ENCODE results near the gene SMIM28. TPM values are rescaled to one million over a fixed set of nuclear protein-coding genes. Genes with fewer than 3 reads are reported as not detected.

SMIM28 gene
- total RNA-seq, 5 donors from 2014 or later (not counting 1 experiment from before 2014, with no cell fraction given): not detected

- H3K27me3 ChIP-seq (replicated peaks in 1 of 2; ENCODE audit: control insufficient read depth in 2 of 2, extremely low read depth in 1 of 2, insufficient read depth in 2 of 2, low read length in 1 of 2): peaks cover 0 to 13% of the 10 kb centered on the region in 2 experiments
- Mint-ChIP-seq H3K4me3 (no peak overlapping the region), H3K27ac (no peak overlapping the region), H3K9me3 (no peaks in the 10 kb centered on the region), H3K27me3 (peaks cover 0 to 11% of the 10 kb centered on the region in 2 donors), H3K36me3 (no peaks in the 10 kb centered on the region), H3K4me1 (no peaks in the 10 kb centered on the region)
- no CpG with 5 or more reads among the region's 4 CpGs for WGBS (ENCODE audit: insufficient coverage)
- CTCF ChIA-PET: no interaction called here
- POLR2A ChIA-PET: no interaction called here
- no peaks in the 10 kb centered on the region for H3K9me3 ChIP-seq
- H3K27ac ChIP-seq (ENCODE audit: low read length): no peak overlapping the region
- DNase-seq (no peak), ATAC-seq (replicated peaks in 1 of 4) (no peak)
- H3K4me3 ChIP-seq (ENCODE audit: control insufficient read depth in 1 of 2, extremely low read depth in 1 of 2, low read length in 1 of 2): no peak overlapping the region
- no peaks in the 10 kb centered on the region for H3K4me1 ChIP-seq (ENCODE audit: control insufficient read depth in 1 of 2, extremely low read depth in 1 of 2, insufficient read depth in 2 of 2, low read length in 2 of 2)
- no peaks in the 10 kb centered on the region for H3K36me3 ChIP-seq (ENCODE audit: control insufficient read depth in 2 of 2, extremely low read depth in 1 of 2, insufficient read depth in 1 of 2, low read length in 1 of 2)
Measured at GRCh38 chr6:138378463-138378862, 758 bp downstream of the SMIM28 start.

GRCh38 chr6:138382498-138383265, 5.0 kb downstream of the SMIM28 start:
- H3K4me3 ChIP-seq (ENCODE audit: control insufficient read depth in 1 of 2, extremely low read depth in 1 of 2, low read length in 1 of 2): no peak overlapping the region
- CTCF ChIA-PET: no interaction called here
- WGBS (ENCODE audit: insufficient coverage): 92% methylated on average over 4 of the region's 8 CpGs
- no peaks in the 10 kb centered on the region for H3K4me1 ChIP-seq (ENCODE audit: control insufficient read depth in 1 of 2, extremely low read depth in 1 of 2, insufficient read depth in 2 of 2, low read length in 2 of 2)
- H3K27ac Mint-ChIP-seq: no peak overlapping the region
- no peaks in the 10 kb centered on the region for H3K36me3 ChIP-seq (ENCODE audit: control insufficient read depth in 2 of 2, extremely low read depth in 1 of 2, insufficient read depth in 1 of 2, low read length in 1 of 2)
- no peak overlapping the region for H3K4me3 Mint-ChIP-seq
- H3K36me3 Mint-ChIP-seq: no peaks in the 10 kb centered on the region
- no peaks in the 10 kb centered on the region for H3K9me3 ChIP-seq
- H3K27ac ChIP-seq (ENCODE audit: low read length): no peak overlapping the region
- POLR2A ChIA-PET: no interaction called here
- H3K27me3 Mint-ChIP-seq: peaks cover 0 to 6% of the 10 kb centered on the region in 2 donors
- ATAC-seq (replicated peaks in 1 of 4) (no peak), DNase-seq (no peak)
- H3K9me3 Mint-ChIP-seq: no peaks in the 10 kb centered on the region
- H3K27me3 ChIP-seq (replicated peaks in 1 of 2; ENCODE audit: control insufficient read depth in 2 of 2, extremely low read depth in 1 of 2, insufficient read depth in 2 of 2, low read length in 1 of 2): peaks cover 0 to 19% of the 10 kb centered on the region in 2 experiments
- no peaks in the 10 kb centered on the region for H3K4me1 Mint-ChIP-seq

- Mint-ChIP-seq H3K27me3 (peaks cover 6 to 11% of the 10 kb centered on the region in 2 donors), H3K9me3 (no peaks in the 10 kb centered on the region), H3K4me1 (no peaks in the 10 kb centered on the region), H3K27ac (no peak overlapping the region), H3K36me3 (no peaks in the 10 kb centered on the region), H3K4me3 (no peak overlapping the region)
- CTCF ChIA-PET: no interaction called here
- DNase-seq (no peak), ATAC-seq (replicated peaks in 1 of 4) (no peak)
- Histone ChIP-seq H3K9me3 (no peaks in the 10 kb centered on the region), H3K4me3 (ENCODE audit: control insufficient read depth in 1 of 2, extremely low read depth in 1 of 2, low read length in 1 of 2) (no peak overlapping the region), H3K4me1 (ENCODE audit: control insufficient read depth in 1 of 2, extremely low read depth in 1 of 2, insufficient read depth in 2 of 2, low read length in 2 of 2) (no peaks in the 10 kb centered on the region), H3K27me3 (replicated peaks in 1 of 2; ENCODE audit: control insufficient read depth in 2 of 2, extremely low read depth in 1 of 2, insufficient read depth in 2 of 2, low read length in 1 of 2) (peaks cover 0 to 16% of the 10 kb centered on the region in 2 experiments), H3K27ac (ENCODE audit: low read length) (no peak overlapping the region), H3K36me3 (ENCODE audit: control insufficient read depth in 2 of 2, extremely low read depth in 1 of 2, insufficient read depth in 1 of 2, low read length in 1 of 2) (no peaks in the 10 kb centered on the region)
- POLR2A ChIA-PET: no interaction called here
- 65% methylated on average over 2 of the region's 3 CpGs for WGBS (ENCODE audit: insufficient coverage)
Measured at GRCh38 chr6:138383776-138384175, 6.1 kb downstream of the SMIM28 start.

GRCh38 chr6:138386897-138387296, 9.2 kb downstream of the SMIM28 start:
- Mint-ChIP-seq H3K36me3 (no peaks in the 10 kb centered on the region), H3K4me1 (no peaks in the 10 kb centered on the region), H3K27ac (no peak overlapping the region), H3K9me3 (no peaks in the 10 kb centered on the region), H3K27me3 (peaks cover 16 to 18% of the 10 kb centered on the region in 2 donors), H3K4me3 (no peak overlapping the region)
- H3K4me3 ChIP-seq (ENCODE audit: control insufficient read depth in 1 of 2, extremely low read depth in 1 of 2, low read length in 1 of 2): no peak overlapping the region
- peaks cover 0 to 12% of the 10 kb centered on the region in 2 experiments for H3K27me3 ChIP-seq (replicated peaks in 1 of 2; ENCODE audit: control insufficient read depth in 2 of 2, extremely low read depth in 1 of 2, insufficient read depth in 2 of 2, low read length in 1 of 2)
- no peaks in the 10 kb centered on the region for H3K9me3 ChIP-seq
- WGBS (ENCODE audit: insufficient coverage): 100% methylated on average over 2 of the region's 3 CpGs
- ATAC-seq (replicated peaks in 1 of 4): no peak
- H3K4me1 ChIP-seq (ENCODE audit: control insufficient read depth in 1 of 2, extremely low read depth in 1 of 2, insufficient read depth in 2 of 2, low read length in 2 of 2): no peaks in the 10 kb centered on the region
- H3K36me3 ChIP-seq (ENCODE audit: control insufficient read depth in 2 of 2, extremely low read depth in 1 of 2, insufficient read depth in 1 of 2, low read length in 1 of 2): no peaks in the 10 kb centered on the region
- H3K27ac ChIP-seq (ENCODE audit: low read length): no peak overlapping the region
- ChIA-PET CTCF (no interaction called here), POLR2A (interaction anchor here in 1 of 2 donors (0.6 kb wide), 1 partner anchor 19 kb away, joined by 3 read pairs; no protein-coding TSS in a partner anchor)
- no peak for DNase-seq

- Histone ChIP-seq H3K4me1 (ENCODE audit: control insufficient read depth in 1 of 2, extremely low read depth in 1 of 2, insufficient read depth in 2 of 2, low read length in 2 of 2) (no peaks in the 10 kb centered on the region), H3K27ac (ENCODE audit: low read length) (no peak overlapping the region), H3K36me3 (ENCODE audit: control insufficient read depth in 2 of 2, extremely low read depth in 1 of 2, insufficient read depth in 1 of 2, low read length in 1 of 2) (no peaks in the 10 kb centered on the region), H3K4me3 (ENCODE audit: control insufficient read depth in 1 of 2, extremely low read depth in 1 of 2, low read length in 1 of 2) (no peak overlapping the region), H3K27me3 (replicated peaks in 1 of 2; ENCODE audit: control insufficient read depth in 2 of 2, extremely low read depth in 1 of 2, insufficient read depth in 2 of 2, low read length in 1 of 2) (peaks cover 0 to 7% of the 10 kb centered on the region in 2 experiments), H3K9me3 (no peaks in the 10 kb centered on the region)
- H3K9me3 Mint-ChIP-seq: no peaks in the 10 kb centered on the region
- CTCF ChIA-PET: interaction anchor here in 1 of 2 donors (0.6 kb wide), 1 partner anchor 14 kb away, joined by 3 read pairs; no protein-coding TSS in a partner anchor
- H3K4me1 Mint-ChIP-seq: no peaks in the 10 kb centered on the region
- DNase-seq: no peak
- peaks cover 16% of the 10 kb centered on the region in 2 donors for H3K27me3 Mint-ChIP-seq
- POLR2A ChIA-PET: interaction anchor here in 1 of 2 donors (0.6 kb wide), 1 partner anchor 18 kb away, joined by 3 read pairs; no protein-coding TSS in a partner anchor
- no peak overlapping the region for H3K4me3 Mint-ChIP-seq
- WGBS (ENCODE audit: insufficient coverage): no CpG with 5 or more reads among the region's 8 CpGs
- H3K27ac Mint-ChIP-seq: no peak overlapping the region
- no peaks in the 10 kb centered on the region for H3K36me3 Mint-ChIP-seq
- no peak for ATAC-seq (replicated peaks in 1 of 4)
Measured at GRCh38 chr6:138387577-138388368, 10.1 kb downstream of the SMIM28 start.

- no peaks in the 10 kb centered on the region for H3K9me3 ChIP-seq
- H3K4me1 ChIP-seq (ENCODE audit: control insufficient read depth in 1 of 2, extremely low read depth in 1 of 2, insufficient read depth in 2 of 2, low read length in 2 of 2): no peaks in the 10 kb centered on the region
Measured at GRCh38 chr6:138389551-138389950, 11.8 kb downstream of the SMIM28 start.

More at GRCh38 chr6:138389551-138389950, 11.8 kb downstream of the SMIM28 start:
- Histone ChIP-seq H3K27ac (ENCODE audit: low read length) (no peak overlapping the region), H3K27me3 (replicated peaks in 1 of 2; ENCODE audit: control insufficient read depth in 2 of 2, extremely low read depth in 1 of 2, insufficient read depth in 2 of 2, low read length in 1 of 2) (peaks cover 0 to 3% of the 10 kb centered on the region in 2 experiments), H3K36me3 (ENCODE audit: control insufficient read depth in 2 of 2, extremely low read depth in 1 of 2, insufficient read depth in 1 of 2, low read length in 1 of 2) (no peaks in the 10 kb centered on the region), H3K4me3 (ENCODE audit: control insufficient read depth in 1 of 2, extremely low read depth in 1 of 2, low read length in 1 of 2) (no peak overlapping the region)
- peaks cover 11 to 16% of the 10 kb centered on the region in 2 donors for H3K27me3 Mint-ChIP-seq
- no peak overlapping the region for H3K4me3 Mint-ChIP-seq
- no peaks in the 10 kb centered on the region for H3K4me1 Mint-ChIP-seq
- DNase-seq: no peak
- no peak overlapping the region for H3K27ac Mint-ChIP-seq
- 100% methylated on average over 3 of the region's 5 CpGs for WGBS (ENCODE audit: insufficient coverage)
- H3K9me3 Mint-ChIP-seq: no peaks in the 10 kb centered on the region
- ChIA-PET POLR2A (no interaction called here), CTCF (no interaction called here)
- no peaks in the 10 kb centered on the region for H3K36me3 Mint-ChIP-seq
- ATAC-seq (replicated peaks in 1 of 4): no peak

Measured in T-cell (primary cell).